Stromal cell of bone marrow (primary cell): ENCODE data around the gene KRTAP12-3.
"Not testable (repeated sequence)": the region's sequence is repeated elsewhere in the genome, so short reads cannot be mapped to it uniquely, and the experiment has no call there.

Experiments
- DNase-seq: peaks from one replicate; pipeline ENCODE4 v3.0.0-alpha.2; 2012; ENCODE audit warnings: low read depth

Gene KRTAP12-3

GRCh38 chr21:44657635-44658540 lies at the start of gene KRTAP12-3:
Gene KRTAP12-3 (plus strand): TSS chr21:44657932. CDS start chr21:44657980, 48 bp downstream.
- DNase-seq = no peak

DNA sequence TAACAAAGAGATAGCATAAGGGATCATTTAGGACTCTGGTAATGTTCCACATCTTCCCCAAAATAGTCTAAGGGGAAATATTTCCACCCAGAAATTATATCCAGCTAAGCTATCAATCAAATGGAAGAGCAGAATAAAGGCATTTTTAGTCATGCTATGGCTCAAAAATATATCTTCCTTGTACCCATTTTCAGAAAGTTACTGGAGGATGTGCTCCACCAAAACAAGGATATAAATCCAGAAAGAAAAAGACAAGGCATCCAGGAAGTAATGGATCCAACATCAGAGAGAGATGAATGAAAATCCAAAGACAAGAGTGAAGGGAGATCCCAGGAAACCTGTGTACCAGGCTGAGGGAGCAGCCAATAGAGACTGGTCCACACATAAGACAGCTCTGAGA lies 48.5 kb upstream of the KRTAP12-3 start:
- DNase-seq = no peak

DNA sequence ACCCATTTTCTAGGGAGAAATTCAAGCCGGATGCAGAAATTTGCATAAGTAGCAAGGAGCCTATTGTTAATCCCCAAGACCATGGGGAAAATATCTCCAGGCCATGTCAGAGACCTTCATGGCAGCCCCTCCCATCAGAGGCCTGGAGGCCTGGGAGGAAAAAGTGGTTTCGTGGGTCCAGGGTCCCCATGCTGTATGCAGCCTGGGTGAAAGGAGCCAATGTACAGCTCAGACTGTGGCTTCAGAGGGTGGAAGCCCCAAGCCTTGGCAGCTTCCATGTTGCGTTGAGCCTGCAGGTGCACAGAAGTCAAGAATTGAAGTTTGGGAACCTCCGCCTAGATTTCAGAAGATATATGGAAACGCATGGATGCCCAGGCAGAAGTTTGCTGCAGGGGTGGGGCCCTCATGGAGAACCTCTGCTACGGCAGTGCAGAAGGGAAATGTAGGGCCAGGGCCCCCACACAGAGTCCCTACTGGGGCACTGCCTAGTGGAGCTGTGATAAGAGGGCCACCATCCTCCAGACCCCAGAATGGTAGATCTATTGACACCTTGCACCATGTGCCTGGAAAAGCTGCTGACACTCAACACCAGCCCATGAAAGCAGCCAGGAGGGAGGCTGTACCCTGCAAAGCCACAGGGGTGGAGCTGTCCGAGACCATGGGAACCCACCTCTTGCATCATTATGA lies 47.4 kb upstream of the KRTAP12-3 start:
- DNase-seq = not testable (repeated sequence)

- no peak for DNase-seq
Measured at GRCh38 chr21:44611551-44611950, 46.2 kb upstream of the KRTAP12-3 start.

- DNase-seq = no peak
Measured at GRCh38 chr21:44612029-44612486, 45.7 kb upstream of the KRTAP12-3 start, which contains the start of gene KRTAP10-8. Gene KRTAP10-8 (plus strand): TSS chr21:44612079. CDS start chr21:44612101, 22 bp downstream.

GRCh38 chr21:44612669-44613229 lies 45.0 kb upstream of the KRTAP12-3 start:
- no peak for DNase-seq

- no peak for DNase-seq
Measured at GRCh38 chr21:44613386-44614155, 44.2 kb upstream of the KRTAP12-3 start.

GRCh38 chr21:44614161-44614631 lies 43.5 kb upstream of the KRTAP12-3 start:
- no peak for DNase-seq

DNA sequence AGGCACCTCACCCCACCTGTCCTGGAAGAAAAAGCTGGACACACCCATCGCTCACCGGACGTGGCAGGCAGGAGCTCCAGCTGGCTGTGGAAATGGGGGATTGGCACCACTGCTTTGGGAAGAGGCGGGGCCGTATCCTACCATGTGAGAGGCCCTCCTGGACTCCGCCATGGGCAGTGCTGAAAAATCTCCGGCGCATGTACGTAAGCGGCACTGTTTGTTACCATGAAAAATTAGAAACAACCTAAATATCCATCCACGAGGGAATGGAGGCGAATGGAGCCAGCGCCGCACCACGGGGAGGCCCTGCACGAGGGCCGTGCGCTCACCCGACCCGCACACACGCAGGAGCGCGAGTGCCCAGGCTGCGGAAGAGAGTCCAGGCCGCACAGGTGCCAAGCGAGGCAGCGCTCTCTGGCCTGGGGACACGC lies 42.8 kb upstream of the KRTAP12-3 start:
- no peak for DNase-seq

DNA sequence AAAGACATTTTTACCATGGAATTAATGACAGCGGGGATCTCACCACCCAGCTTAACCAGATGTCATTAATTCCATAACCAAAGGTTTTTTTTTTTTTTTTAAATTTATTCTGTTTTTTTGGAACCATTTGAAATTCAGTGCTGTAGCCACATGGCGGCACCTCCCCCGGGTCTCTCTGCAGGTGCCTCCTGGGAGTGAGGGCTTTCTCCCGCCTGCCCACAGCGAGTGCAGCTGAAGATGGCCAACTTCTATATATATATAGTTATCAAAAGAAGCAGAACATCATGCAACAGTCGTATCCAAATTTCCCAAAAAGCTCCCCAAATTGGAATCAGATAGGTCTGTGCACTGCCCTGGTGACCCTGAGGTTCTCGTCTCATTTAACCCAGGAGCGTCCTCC lies 42.3 kb upstream of the KRTAP12-3 start:
- no peak for DNase-seq

DNA sequence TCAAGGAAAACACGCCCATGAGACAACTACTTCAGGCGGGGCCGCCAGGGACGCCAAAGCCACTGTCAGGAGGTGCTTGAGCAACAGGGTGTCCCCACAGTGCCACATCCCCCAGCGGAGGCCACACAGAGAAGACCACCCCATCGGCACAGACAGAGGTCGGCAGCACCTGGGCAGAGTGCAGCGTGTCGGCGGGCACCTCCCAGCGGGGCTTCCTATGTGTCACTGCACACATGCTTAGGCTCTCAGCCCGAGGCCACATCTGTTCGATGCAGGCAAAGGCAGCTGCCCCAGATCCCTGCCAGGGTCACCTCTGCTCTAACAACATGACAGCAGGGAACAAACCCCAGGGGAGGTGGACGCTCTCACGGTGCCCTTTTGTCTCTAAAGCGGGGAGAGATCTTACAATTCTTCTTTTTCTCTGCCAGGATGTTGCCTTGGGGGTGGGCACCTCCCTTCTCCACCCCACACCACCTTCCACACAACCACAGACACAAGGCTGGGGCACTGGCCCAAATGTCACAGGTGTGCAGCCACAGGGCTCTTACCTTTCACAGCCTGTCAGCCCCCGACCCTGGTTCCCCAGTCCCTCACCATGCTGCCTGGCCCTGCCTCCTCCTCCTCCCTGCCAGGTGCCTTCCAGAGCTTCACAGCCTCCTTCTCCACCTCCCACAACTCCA lies 41.7 kb upstream of the KRTAP12-3 start:
- DNase-seq = no peak

- no peak for DNase-seq
Measured at GRCh38 chr21:44616591-44616926, 41.2 kb upstream of the KRTAP12-3 start.

DNA sequence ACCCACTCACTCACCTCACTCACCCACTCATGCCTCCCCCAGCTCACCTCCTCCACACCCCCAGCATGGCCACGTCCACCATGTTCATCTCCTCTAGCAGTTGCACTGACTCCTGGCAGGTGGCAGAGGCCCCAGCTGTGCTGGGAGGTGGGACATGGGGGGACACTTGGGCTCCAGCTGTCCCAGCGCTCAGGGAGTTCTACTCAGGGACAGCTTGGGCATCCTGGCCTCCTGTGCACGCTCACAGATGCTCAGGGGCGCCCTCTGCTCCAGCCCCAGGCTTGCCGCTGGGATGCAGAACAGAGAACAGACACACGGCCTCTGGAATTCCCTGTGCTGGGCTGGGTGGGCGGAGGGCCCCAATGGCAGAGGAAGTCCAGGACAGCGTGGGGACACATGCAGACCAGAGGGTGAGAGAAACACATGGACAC lies 40.6 kb upstream of the KRTAP12-3 start:
- DNase-seq = no peak

- DNase-seq = no peak
Measured at GRCh38 chr21:44618504-44618903, 39.2 kb upstream of the KRTAP12-3 start.

- DNase-seq = no peak
Measured at GRCh38 chr21:44618909-44619308, 38.8 kb upstream of the KRTAP12-3 start.

GRCh38 chr21:44619886-44620285 lies 37.8 kb upstream of the KRTAP12-3 start:
- no peak for DNase-seq

DNA sequence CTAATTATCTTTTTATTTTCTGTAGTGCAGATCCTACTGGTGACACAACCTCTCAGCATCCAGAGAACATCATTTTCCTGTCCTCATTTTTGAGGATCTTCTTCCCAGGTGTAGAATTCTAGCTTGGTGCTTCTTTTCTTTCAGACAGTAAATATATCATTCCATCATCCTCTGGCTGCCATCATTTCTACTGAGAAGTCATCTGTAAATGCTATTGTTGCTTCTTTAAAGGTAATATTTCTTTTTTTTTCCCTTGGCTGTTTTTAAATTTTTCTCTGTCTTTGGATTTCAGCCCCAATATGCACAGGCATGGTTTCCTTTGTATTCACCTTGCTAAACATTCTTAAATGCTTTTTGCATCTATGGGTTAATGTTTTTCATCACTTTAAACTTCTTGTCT lies 34.2 kb upstream of the KRTAP12-3 start:
- DNase-seq = no peak

DNA sequence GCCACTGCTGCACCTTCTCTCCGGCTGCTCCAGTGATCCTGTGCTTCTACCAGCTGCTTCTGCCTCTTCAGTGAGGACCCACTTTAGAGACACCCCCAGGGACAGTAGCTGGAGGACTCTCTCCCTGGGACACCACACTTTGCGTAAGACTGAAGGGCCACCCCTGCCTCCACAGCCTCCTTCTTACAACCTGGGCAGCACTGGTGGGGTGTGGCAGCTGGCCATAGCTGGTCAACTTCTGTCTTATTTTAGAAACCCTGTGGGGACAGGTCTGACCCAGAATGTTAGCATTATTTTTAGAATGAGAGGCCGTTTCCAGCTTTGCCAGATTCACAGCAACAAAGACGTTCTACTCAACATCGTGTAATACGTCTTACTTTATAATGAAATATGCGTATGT lies 32.0 kb upstream of the KRTAP12-3 start:
- DNase-seq = no peak

GRCh38 chr21:44626262-44626661 lies 31.5 kb upstream of the KRTAP12-3 start:
- no peak for DNase-seq

GRCh38 chr21:44626673-44627143 lies 31.0 kb upstream of the KRTAP12-3 start, which contains the start of gene KRTAP10-9:
Gene KRTAP10-9 (plus strand): TSS chr21:44627093. CDS start chr21:44627172, 79 bp downstream.
- DNase-seq = no peak
